HG02884 (cell line): ENCODE measurements around the gene QPRT.
"Not testable (repeated sequence)": the region's sequence is repeated elsewhere in the genome, so short reads cannot be mapped to it uniquely, and the experiment has no call there.

Experiments used
- ATAC-seq: cut with Tn5 transposase; IDR thresholded peaks from one replicate; pipeline ENCODE4 v1.9.1; 2021; ENCODE audit warnings: mild to moderate bottlenecking, moderate library complexity; ENCODE audit not compliant: unreplicated experiment

QPRT gene

GRCh38 chr16:29662000-29662728 is 16.8 kb upstream of the QPRT start:
- no peak for ATAC-seq

GRCh38 chr16:29662729-29663015 is 16.3 kb upstream of the QPRT start:
- ATAC-seq, result no peak

- ATAC-seq, result no peak
Observed at GRCh38 chr16:29663016-29663806, 15.8 kb upstream of the QPRT start, which contains the start of gene SPN. SPN (plus strand) TSS chr16:29663247; CDS start chr16:29663729, 482 bp downstream.

DNA sequence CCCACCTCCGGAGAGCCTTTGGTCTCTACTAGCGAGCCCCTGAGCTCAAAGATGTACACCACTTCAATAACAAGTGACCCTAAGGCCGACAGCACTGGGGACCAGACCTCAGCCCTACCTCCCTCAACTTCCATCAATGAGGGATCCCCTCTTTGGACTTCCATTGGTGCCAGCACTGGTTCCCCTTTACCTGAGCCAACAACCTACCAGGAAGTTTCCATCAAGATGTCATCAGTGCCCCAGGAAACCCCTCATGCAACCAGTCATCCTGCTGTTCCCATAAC is 15.2 kb upstream of the QPRT start:
- no peak for ATAC-seq

GRCh38 chr16:29664091-29664921 is 14.7 kb upstream of the QPRT start:
- no peak for ATAC-seq

DNA sequence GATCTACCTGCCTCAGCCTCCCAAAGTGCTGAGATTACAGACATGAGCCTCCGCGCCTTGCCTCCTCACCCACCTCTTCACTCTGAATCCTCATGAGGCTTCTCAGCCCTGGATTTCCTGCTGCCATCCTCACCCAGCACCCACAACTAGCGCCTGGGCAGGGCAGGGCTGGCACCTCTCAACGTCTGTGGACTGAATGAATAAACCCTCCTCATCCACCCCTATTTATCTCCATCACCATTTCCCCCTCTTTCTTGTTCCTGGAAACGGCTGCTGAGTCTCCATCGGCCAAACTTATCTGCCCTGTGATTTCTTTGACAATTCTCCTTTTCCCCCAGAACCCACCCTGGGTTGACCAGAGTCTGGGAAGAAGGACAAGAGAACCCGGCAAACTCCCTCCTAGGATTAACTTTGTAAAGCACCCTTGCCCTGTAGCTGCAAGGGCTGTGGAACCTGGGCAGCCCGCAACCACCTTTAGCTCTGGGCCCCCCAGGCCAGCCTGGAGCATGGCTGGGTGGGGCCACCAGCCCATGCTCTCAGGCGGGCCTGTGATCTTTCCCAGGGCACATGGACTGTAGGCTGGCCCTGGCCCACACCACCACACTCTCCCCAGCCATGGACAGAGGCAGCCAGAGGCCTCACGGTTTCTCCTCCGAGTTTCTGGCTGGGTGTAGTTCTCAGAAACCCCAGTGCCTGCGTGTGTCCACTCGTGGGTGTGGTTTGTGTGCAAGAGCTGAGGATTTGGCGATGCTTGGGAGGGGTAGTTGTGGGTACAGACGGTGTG is 13.5 kb upstream of the QPRT start:
- no peak for ATAC-seq

GRCh38 chr16:29667322-29667610 is 11.7 kb upstream of the QPRT start:
- not testable (repeated sequence) for ATAC-seq

DNA sequence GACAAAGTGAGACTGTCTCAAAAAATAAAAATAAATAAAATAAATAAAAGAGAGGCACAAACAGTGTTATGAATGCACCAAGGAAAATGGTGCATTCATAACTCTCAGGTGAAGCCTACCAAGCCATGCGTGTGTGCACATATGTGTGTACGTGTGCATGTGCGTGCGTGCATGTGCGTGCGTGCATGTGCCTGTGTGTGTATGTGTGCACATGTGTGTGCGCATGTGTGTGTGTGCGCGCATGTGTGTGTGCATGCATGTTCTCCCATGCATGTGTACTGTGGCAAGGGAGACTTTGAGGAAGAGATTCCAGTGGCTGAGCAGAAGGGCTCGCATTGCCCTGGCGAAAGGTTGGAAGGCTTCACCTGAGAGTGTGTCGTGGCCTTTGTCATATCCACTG is 11.2 kb upstream of the QPRT start:
- no peak for ATAC-seq

DNA sequence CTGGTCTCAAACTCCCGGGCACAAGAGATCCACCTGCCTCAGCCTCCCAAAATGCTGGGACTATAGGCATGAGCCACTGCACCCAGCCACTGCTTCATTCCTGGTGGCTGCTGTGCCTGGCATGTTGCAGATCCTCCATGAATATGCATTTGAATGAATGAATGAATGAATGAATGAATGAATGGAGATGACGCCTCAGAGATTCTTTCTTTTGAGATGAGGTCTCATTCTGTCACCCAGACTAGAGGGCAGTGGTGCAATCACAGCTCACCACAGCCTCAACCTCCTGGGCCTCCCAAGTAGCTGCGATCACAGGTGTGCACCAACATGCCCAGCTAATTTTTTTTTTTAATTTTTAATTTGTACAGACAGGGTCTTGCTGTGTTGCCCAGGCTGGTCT is 10.7 kb upstream of the QPRT start:
- ATAC-seq, result no peak

DNA sequence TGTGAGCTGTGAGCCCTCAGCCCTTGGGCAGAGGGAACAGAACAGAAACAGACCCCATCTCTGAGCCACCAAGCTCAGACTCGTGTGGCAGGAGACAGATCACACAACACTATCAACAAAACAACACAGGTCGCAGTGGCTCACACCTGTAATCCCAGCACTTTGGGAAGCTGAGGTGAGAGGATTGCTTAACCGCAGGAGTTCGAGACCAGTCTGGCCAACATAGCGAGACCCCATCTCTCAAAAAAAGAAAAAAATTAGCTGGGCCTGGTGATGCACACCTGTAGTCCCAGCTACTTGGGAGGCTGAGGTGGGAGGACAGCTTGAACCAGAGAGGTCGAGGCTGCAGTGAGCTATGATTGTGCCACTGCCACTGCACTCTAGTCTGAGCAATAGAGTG is 5.5 kb upstream of the QPRT start:
- ATAC-seq, result no peak

DNA sequence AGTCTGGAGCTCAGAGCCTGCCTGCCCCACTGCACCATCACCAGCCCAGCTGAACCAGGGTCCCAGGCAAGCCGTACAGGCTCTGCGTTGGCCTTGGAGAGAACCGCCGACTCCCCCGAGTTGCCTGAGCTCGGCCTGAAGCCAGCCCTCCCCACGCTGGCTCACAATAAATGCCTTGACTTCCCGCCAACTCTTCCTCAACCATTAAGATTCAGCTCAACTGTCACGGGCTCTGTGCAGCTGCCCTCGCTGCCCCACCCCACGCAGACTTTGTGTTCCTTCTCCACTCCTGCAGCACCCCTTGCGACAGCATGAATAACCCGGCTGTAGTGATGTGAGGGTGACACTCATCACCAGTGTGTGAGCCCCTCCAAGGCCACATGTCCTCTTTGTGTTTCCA is 4.8 kb upstream of the QPRT start:
- ATAC-seq, result no peak

DNA sequence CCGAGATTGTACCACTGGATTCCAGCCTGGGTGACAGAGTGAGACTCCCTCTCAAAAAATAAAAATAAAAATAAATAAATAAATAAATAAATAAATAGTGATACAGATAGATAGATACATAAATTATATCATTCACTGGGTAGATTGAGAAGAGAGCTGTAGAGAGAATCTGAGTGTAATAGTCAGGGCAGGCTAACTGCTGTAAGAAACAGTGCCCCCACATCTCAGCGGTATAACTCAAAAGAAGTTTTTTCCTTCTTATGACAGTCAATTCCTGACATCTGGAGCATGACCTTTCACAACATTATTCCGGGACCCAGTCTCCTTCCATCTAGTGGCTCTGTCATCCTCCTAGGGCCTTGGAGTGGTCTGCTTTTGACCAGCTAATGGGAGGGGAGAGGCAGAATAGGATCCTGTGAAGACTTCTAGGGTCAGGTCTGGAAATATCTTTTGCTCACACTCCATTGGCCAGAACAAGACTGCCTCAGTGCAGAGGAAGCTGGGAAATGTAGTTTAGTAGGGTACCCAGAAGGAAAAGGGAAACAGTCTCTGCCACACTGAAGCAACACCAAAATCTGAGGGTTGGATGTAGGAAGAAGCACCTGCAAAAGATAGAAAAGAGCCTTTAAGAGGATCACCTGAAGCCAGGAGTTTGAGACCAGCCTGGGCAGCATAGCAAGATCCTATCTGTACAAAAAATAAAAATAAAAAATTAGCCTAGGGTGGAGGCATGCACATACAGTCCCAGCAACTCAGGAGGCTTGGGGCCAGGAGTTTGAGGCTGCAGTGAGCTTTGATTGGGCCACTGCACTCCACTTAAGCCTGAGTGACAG is 3.0 kb upstream of the QPRT start:
- no peak for ATAC-seq

GRCh38 chr16:29676989-29677785 is 1.8 kb upstream of the QPRT start:
- no peak for ATAC-seq

DNA sequence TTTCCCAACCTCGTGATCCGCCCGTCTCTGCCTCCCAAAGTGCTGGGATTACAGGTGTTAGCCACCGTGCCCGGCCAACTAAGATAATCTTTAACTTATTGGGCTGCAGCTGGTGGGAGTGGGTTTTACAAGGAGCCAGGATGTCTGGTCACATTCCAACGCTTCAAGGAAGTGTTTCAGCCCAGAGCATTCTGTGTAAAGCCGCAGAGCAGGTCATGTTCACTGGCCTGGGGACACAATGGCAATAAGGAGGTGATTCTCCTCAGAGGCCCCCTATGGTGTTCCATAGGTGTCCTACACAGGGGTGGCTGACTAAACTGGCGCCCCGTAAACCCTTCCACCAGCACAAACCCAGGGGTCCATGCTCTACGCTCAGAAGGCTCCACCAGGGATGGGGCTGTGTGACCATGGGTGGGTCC is 1.2 kb downstream of the QPRT start:
- no peak for ATAC-seq

DNA sequence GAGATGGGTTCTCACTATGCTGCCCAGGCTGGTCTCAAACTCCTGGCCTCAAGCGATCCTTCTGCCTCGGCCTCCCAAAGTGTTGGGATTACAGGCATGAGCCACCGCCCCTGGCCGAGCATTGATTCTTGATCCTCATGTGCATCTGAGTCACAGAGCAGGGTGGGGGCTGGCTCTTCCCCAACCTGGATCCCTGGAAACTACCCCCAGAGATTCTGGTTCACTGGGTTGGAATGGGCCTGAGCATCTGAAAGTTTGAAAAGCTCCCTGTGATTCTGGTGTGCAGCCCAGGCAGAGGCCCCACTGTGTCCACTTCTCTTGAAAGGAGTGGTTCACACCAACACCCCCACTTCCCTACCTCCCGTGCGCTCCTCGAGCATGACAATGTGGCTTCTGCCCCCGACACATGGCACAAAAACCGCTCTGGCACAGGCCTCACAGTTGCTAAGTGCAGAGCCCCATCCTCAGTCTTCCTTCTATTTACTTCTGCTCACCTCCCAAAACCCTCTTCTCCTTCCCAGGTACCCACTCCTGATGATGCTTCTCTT is 4.6 kb downstream of the QPRT start:
- ATAC-seq, result no peak

- ATAC-seq, result no peak
Observed at GRCh38 chr16:29684679-29685078, 5.7 kb downstream of the QPRT start.

DNA sequence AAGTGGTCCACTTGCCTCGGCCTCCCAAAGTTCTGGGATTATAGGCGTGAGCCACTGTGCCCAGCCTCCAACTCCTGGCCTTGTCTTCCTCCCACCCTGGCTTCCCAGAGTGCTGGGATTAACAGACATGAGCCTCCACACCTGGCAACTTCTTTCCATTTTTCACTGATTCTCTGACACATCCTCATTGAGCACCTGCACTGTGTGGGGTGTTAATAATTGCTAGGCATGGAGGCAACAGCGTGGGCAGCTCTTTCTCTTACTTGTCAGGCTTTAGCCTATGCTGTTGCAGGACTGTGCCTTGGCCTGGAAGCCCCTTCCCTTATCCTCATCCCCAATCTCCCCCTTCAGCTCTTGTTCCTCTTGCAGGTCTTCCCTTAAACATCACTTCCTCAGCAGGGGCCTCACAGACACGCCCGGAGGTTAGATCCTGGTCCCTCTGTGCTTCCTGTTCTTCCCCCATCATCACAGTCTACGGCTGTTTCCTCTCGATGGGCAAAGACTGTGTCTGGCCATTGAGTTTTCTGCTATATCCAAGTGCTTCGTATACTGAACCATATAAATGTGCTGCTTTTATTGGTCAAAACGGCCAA is 7.9 kb downstream of the QPRT start:
- no peak for ATAC-seq

DNA sequence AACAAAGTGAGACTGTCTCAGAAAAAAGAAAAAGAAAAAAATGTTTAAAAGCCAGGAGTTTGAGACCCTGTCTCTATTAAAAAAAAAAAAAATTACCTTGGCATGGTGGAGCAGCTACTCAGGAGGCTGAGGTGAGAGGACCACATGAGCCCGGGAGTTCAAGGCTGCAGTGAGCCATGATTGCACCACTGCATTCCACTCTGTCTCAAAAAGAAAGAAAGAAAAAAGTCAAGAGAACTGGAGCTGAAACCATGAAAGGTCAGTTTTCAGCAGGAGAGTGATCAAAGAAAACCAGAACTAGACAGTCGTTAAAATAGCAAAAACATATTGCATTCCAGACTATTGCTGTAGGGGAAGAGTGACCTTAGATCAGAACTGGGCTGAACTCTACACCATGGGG is 8.8 kb downstream of the QPRT start:
- ATAC-seq, result no peak

DNA sequence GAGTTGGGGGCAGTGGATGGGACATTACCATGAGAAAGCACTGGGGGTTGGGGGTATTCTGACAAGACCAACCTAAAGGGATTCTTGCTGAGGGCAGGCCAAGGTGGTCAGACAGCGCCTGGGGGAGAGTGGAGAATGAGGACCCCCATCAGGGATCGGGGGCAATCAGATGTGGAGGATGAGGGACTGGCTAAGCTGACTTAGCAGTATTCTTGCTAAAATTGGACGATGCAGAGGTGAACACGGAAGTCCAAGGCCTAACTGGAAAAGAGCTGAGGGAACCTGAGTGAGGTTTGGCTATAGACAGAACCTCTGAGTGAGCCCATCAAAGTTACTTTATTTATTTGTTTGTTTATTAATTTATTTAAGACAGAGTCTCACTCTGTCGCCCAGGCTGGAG is 9.2 kb downstream of the QPRT start:
- no peak for ATAC-seq
